Hematopoietic multipotent progenitor cell treated with erythropoietin and hydrocortisone succinate and interleukin-3 and kit ligand, for 8 days (in vitro differentiated cells): ENCODE measurements around the gene DEPDC5.

Source experiments
- DNase-seq: peaks from one replicate; pipeline ENCODE4 v3.0.0-alpha.2; 2015

DEPDC5 gene

GRCh38 chr22:31953261-31953660 is 199.4 kb downstream of the DEPDC5 start:
- DNase-seq = no peak

DNA sequence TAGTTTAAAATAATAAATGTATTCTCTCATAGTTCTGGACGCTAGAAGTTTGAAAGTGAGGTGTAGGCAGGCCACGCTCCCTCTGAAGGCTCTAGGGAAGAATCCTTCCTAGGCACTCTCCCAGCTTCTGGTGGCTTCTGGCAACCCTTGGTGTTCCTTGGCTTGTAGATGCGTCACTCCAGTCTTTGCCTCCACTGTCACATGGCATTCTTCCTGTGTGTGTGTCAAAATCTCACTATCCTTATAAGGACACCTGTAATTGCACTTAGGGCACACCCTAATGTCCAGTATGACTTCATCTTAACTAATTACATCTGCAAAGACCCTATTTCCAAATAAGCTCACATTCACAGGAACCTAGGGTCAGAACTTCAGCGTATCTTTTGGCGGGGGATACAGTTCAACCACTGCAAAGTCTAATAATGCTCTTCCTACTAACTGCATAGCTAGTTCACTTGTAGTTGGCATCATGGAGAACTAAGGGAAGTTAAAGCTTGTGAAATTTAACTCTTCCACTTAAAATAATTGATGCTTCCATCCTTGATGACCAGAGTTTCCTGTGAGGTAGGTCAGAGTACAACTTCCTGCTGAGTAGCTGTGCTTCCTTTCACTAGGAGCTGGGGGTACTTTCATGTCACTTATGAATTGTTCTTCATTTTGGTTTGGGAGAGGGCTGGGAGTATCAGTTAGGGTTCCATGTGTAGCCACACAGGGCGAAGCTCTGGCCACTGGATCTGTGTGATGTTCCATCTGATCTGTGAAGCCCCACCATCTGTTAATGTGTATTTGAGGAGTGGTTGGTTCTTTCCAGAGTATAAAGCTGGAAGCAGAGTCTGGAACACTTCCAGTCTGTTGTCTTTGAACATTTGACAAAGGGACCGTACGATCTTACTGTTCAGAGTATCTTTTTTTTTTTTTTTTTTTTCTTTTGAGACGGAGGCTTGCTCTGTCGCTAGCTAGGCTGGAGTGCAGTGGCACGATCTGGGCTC is 201.0 kb downstream of the DEPDC5 start:
- no peak for DNase-seq

DNA sequence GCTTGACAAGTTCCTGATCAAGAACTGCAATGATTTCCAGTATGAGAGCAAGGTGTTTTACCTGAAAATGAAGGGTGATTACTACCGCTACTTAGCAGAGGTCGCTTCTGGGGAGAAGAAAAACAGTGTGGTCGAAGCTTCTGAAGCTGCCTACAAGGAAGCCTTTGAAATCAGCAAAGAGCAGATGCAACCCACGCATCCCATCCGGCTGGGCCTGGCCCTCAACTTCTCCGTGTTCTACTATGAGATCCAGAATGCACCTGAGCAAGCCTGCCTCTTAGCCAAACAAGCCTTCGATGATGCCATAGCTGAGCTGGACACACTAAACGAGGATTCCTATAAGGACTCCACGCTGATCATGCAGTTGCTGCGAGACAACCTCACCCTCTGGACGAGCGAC is 202.5 kb downstream of the DEPDC5 start:
- no peak for DNase-seq
